Lower lobe of right lung (tissue), 2 donors: ENCODE measurements around the gene COL5A1. TPM values are rescaled to one million over a fixed set of nuclear protein-coding genes. Genes with fewer than 3 reads are reported as not detected.

Experiments used
- ATAC-seq, 2 donors: fragments of 200-7000 bp; cut with Tn5 transposase; one replicate each; pipeline ENCODE4 v1.9.1; 2020 to 2022; ENCODE audit warnings: mild to moderate bottlenecking in 2 of 2, moderate library complexity in 2 of 2
- DNase-seq: peaks from one replicate; pipeline ENCODE4 v3.0.0-alpha.2; 2020
- H3K27ac ChIP-seq: fragments of 200-600 bp; one replicate; pipeline ENCODE4 v1.8.0; 2022
- H3K27me3 ChIP-seq: fragments of 200-600 bp; one replicate; pipeline ENCODE4 v1.8.0; 2022; ENCODE audit warnings: low read depth
- H3K36me3 ChIP-seq: fragments of 200-600 bp; one replicate; pipeline ENCODE4 v1.8.0; 2022; ENCODE audit warnings: mild to moderate bottlenecking
- H3K4me1 ChIP-seq: fragments of 200-600 bp; one replicate; pipeline ENCODE4 v1.8.0; 2022
- H3K4me3 ChIP-seq: fragments of 200-600 bp; one replicate; pipeline ENCODE4 v1.8.0; 2022; ENCODE audit warnings: mild to moderate bottlenecking
- H3K9me3 ChIP-seq: fragments of 200-600 bp; one replicate; pipeline ENCODE4 v1.8.0; 2022
- CTCF ChIP-seq: fragments of 200-600 bp; IDR thresholded peaks from one replicate; pipeline ENCODE4 v1.8.0; 2022; ENCODE audit warnings: antibody characterized with exemption, mild to moderate bottlenecking
- intact Hi-C: fragments of 100-400 bp; cut with DNase I; formaldehyde crosslinking; loops from one replicate; pipeline ENCODE4 v1.11.0; 2022
- total RNA-seq: library from RNA; stranded (reverse); fragmentation: NEBNext Ultra II Directional; extraction: Animal tissue kit (Norgen Biotek cat#: 25700); gene quantifications from one replicate; pipeline ENCODE4 v1.2.1, GENCODE V29; 2021
- donor health status: DM: no; HTN: yes; CAD: no; lungs with severe emphysema.

The COL5A1 gene
- total RNA-seq, 1 donor from 2014 or later: 29.0 TPM

- Histone ChIP-seq H3K36me3 (peaks cover 20% of the 10 kb centered on the region), H3K27ac (no peak overlapping the region), H3K4me3 (no peak overlapping the region), H3K4me1 (no peaks in the 10 kb centered on the region), H3K27me3 (no peaks in the 10 kb centered on the region), H3K9me3 (no peaks in the 10 kb centered on the region)
- no peak for TF ChIP-seq CTCF
- ATAC-seq: no peak
- DNase-seq: no peak
- intact Hi-C loops: no loop called here
Observed at GRCh38 chr9:134755221-134755907, 113.8 kb downstream of the COL5A1 start.

GRCh38 chr9:134756098-134756497 lies 114.5 kb downstream of the COL5A1 start:
- ATAC-seq (no peak), DNase-seq (no peak)
- no peak overlapping the region for H3K4me3 ChIP-seq
- H3K4me1 ChIP-seq: no peaks in the 10 kb centered on the region
- H3K27me3 ChIP-seq: no peaks in the 10 kb centered on the region
- H3K9me3 ChIP-seq: no peaks in the 10 kb centered on the region
- no peak for TF ChIP-seq CTCF
- intact Hi-C loops: no loop called here
- no peak overlapping the region for H3K27ac ChIP-seq
- peaks cover 20% of the 10 kb centered on the region for H3K36me3 ChIP-seq

GRCh38 chr9:134757216-134757975 lies 115.8 kb downstream of the COL5A1 start:
- no peak overlapping the region for H3K27ac ChIP-seq
- H3K4me3 ChIP-seq: no peak overlapping the region
- no peak for TF ChIP-seq CTCF
- peaks cover 24% of the 10 kb centered on the region for H3K36me3 ChIP-seq
- intact Hi-C loops: no loop called here
- H3K9me3 ChIP-seq: no peaks in the 10 kb centered on the region
- no peak for ATAC-seq
- no peaks in the 10 kb centered on the region for H3K4me1 ChIP-seq
- H3K27me3 ChIP-seq: no peaks in the 10 kb centered on the region
- no peak for DNase-seq

GRCh38 chr9:134758949-134759607 lies 117.5 kb downstream of the COL5A1 start:
- H3K27ac ChIP-seq: no peak overlapping the region

More at GRCh38 chr9:134758949-134759607, 117.5 kb downstream of the COL5A1 start:
- intact Hi-C loops: no loop called here
- no peaks in the 10 kb centered on the region for H3K27me3 ChIP-seq
- H3K9me3 ChIP-seq: no peaks in the 10 kb centered on the region
- DNase-seq (no peak), ATAC-seq (no peak)
- H3K4me3 ChIP-seq: no peak overlapping the region
- H3K36me3 ChIP-seq: peaks cover 12% of the 10 kb centered on the region
- no peaks in the 10 kb centered on the region for H3K4me1 ChIP-seq
- TF ChIP-seq CTCF: no peak
